HG03060 (cell line): ENCODE results near the gene POLR2C.

Experiments used
- ATAC-seq: cut with Tn5 transposase; IDR thresholded peaks from one replicate; pipeline ENCODE4 v1.9.1; 2021; ENCODE audit warnings: low read depth, moderate number of reproducible peaks; ENCODE audit not compliant: unreplicated experiment

The POLR2C gene

GRCh38 chr16:57517397-57518367 lies 55.2 kb downstream of the POLR2C start:
- no peak for ATAC-seq

- no peak for ATAC-seq
These were observed 56.0 kb downstream of the POLR2C start for GRCh38 chr16:57518520-57518919.

DNA sequence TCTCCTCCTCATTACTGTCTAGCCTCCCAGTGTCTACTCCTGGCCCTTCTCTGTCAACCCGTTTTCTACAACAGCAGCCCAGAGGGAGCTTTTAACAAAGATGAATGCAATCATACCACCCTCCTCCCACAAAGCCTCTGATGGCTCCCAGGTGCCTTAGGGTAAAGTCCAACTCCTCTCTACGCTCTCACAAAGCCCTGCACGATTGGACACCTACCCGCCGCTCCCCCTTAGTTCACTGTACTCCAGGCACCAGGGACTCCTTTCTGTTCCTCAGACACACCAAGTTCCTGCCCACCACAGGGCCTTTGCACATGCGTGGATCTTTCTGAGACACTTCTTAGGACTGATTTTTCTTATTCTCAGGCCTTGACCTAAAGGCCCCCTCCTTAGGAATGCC lies 56.4 kb downstream of the POLR2C start:
- ATAC-seq = no peak

- ATAC-seq = no peak
These were observed 57.4 kb downstream of the POLR2C start for GRCh38 chr16:57519796-57520360.
